BE2C (cell line): ENCODE results near the gene INHBE.
"Not testable (repeated sequence)": the region's sequence is repeated elsewhere in the genome, so short reads cannot be mapped to it uniquely, and the experiment has no call there.

ENCODE experiments used
- DNase-seq: peaks from one replicate; pipeline ENCODE4 v3.0.0-alpha.2; 2020
- H3K27me3 ChIP-seq: fragments of 250-450 bp; sonication (Bioruptor Pico); 2 replicates; pipeline ENCODE4 v1.5.1; 2020; ENCODE audit warnings: mild to moderate bottlenecking
- H3K36me3 ChIP-seq: fragments of 250-450 bp; sonication (Bioruptor Pico); 2 replicates; pipeline ENCODE4 v1.5.1; 2020; ENCODE audit warnings: mild to moderate bottlenecking
- H3K4me1 ChIP-seq: fragments of 250-450 bp; sonication (Bioruptor Pico); 2 replicates; pipeline ENCODE4 v1.5.1; 2020
- H3K4me3 ChIP-seq: 2 replicates; pipeline ENCODE4 v1.5.1; 2011; ENCODE audit warnings: low read depth, low read length
- H3K9me3 ChIP-seq: fragments of 250-450 bp; sonication (Bioruptor Pico); 2 replicates; pipeline ENCODE4 v1.5.1; 2020
- CTCF ChIP-seq: IDR thresholded peaks from 2 replicates; pipeline ENCODE4 v1.5.1; 2012; ENCODE audit warnings: mild to moderate bottlenecking, low read depth, low read length

Gene INHBE

DNA sequence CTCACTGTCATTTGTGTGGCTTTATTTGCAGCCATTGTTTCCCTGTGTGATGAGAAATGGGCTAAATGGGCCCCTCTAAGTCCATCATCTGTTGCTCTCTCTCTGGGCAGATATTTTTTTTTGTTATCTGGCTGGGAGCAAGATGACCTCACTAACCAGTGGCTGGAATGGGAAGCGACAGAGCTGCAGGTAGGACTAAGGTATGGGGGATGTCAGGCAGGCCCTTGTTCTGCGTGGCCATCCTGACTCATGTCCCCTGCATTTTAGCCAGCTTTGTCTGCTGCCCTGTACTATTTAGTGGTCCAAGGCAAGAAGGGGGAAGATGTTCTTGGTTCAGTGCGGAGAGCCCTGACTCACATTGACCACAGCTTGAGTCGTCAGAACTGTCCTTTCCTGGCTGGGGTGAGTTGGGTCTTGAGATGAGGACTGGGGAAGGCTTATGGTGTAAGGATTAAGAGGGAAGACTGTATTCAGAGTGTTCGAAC is 34.1 kb downstream of the INHBE start:
- Histone ChIP-seq H3K36me3 (peaks cover 47% of the 10 kb centered on the region), H3K27me3 (no peaks in the 10 kb centered on the region), H3K9me3 (no peaks in the 10 kb centered on the region), H3K4me3 (peak overlapping the region; percentile 90), H3K4me1 (no peaks in the 10 kb centered on the region)
- DNase-seq: no peak
- TF ChIP-seq CTCF: no peak

GRCh38 chr12:57490126-57490525 is 35.0 kb downstream of the INHBE start:
- TF ChIP-seq CTCF: no peak
- H3K9me3 ChIP-seq: no peaks in the 10 kb centered on the region
- H3K4me3 ChIP-seq: no peak overlapping the region
- peaks cover 50% of the 10 kb centered on the region for H3K36me3 ChIP-seq
- H3K4me1 ChIP-seq: no peaks in the 10 kb centered on the region
- DNase-seq: no peak
- no peaks in the 10 kb centered on the region for H3K27me3 ChIP-seq

GRCh38 chr12:57491393-57492280 is 36.5 kb downstream of the INHBE start:
- no peak for DNase-seq
- H3K27me3 ChIP-seq: no peaks in the 10 kb centered on the region
- peaks cover 58% of the 10 kb centered on the region for H3K36me3 ChIP-seq
- TF ChIP-seq CTCF: peak; percentile 42
- H3K9me3 ChIP-seq: no peaks in the 10 kb centered on the region
- no peaks in the 10 kb centered on the region for H3K4me1 ChIP-seq
- H3K4me3 ChIP-seq: no peak overlapping the region

DNA sequence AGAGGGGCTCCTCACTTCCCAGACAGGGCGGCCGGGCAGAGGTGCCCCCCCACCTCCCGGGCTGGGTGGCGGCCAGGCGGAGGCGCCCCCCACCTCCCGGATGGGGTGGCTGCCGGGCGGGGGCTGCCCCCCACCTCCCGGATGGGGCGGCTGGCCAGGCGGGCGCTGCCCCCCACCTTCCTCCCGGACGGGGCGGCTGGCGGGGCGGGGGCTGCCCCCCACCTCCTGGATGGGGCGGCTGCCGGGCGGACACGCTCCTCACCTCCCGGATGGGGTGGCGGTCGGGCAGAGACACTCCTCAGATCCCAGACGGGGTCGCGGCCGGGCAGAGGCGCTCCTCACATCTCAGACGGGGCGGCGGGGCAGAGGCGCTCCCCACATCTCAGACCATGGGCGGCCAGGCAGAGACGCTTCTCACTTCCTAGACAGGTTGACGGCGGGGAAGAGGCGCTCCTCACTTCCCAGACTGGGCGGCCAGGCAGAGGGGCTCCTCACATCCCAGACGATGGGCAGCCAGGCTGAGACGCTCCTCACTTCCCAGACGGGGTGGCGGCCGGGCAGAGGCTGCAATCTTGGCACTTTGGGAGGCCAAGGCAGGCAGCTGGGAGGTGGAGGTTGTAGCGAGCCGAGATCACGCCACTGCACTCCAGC is 40.1 kb downstream of the INHBE start:
- not testable (repeated sequence) for H3K27me3 ChIP-seq, DNase-seq, H3K9me3 ChIP-seq, H3K4me3 ChIP-seq, H3K4me1 ChIP-seq
- H3K36me3 ChIP-seq: peaks cover 74% of the 10 kb centered on the region

DNA sequence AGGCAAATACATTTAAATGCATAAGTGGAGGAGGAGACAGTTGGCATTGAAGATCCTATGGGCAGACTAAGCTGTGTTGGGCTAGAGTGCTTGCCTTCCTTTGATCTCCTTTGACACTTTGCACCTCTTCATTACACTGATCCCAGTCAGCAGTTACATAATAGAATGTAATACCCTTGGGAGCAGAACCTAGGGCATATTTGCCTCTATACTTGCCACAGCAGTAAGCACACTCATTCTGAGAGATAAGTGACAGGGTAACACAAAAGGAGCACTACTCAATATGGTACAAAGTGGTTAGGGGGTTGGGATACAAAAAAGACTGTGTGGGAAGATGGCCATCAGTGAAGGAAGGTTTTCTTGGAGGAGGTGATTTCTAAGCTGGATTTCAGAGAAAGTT is 41.7 kb downstream of the INHBE start:
- no peaks in the 10 kb centered on the region for H3K9me3 ChIP-seq
- TF ChIP-seq CTCF: no peak
- H3K4me1 ChIP-seq: no peaks in the 10 kb centered on the region
- DNase-seq: no peak
- H3K36me3 ChIP-seq: peaks cover 76% of the 10 kb centered on the region
- no peak overlapping the region for H3K4me3 ChIP-seq
- no peaks in the 10 kb centered on the region for H3K27me3 ChIP-seq

- no peak overlapping the region for H3K4me3 ChIP-seq
- no peaks in the 10 kb centered on the region for H3K9me3 ChIP-seq
- DNase-seq: no peak
- TF ChIP-seq CTCF: no peak
- no peaks in the 10 kb centered on the region for H3K27me3 ChIP-seq
- H3K4me1 ChIP-seq: no peaks in the 10 kb centered on the region
- peaks cover 76% of the 10 kb centered on the region for H3K36me3 ChIP-seq
Measured at GRCh38 chr12:57497223-57498131, 42.4 kb downstream of the INHBE start.
